PC-9 (cell line): Measurements from ENCODE around the gene INO80. TPM values are rescaled to one million over a fixed set of nuclear protein-coding genes. Genes with fewer than 3 reads are reported as not detected.

ENCODE experiments used
- BruUV-seq: library from RNA; stranded (reverse); fragments of 400-500 nt; replicated peaks from 2 replicates; lab custom pipeline; 2021; lab: Mats Ljungman, UMichigan
- CTCF ChIA-PET: fragments of 300-600 bp; sonication (Branson Sonifier 250); formaldehyde crosslinking; loops from one replicate; lab custom pipeline; 2022; ENCODE audit warnings: antibody characterized with exemption; lab: Charles Lee
- POLR2A ChIA-PET: fragments of 300-600 bp; sonication (Branson Sonifier 250); formaldehyde crosslinking; loops from one replicate; lab custom pipeline; 2022; ENCODE audit warnings: antibody characterized with exemption; ENCODE audit not compliant: unreplicated experiment; lab: Charles Lee
- DNase-seq, 2 experiments: peaks; one replicate each; pipeline versions ENCODE4 v3.0.0 to v3.0.0-alpha.2; 2015 to 2022; ENCODE audit warnings: mixed read lengths in 1 of 2
- H2AFZ ChIP-seq: fragments of 200-600 bp; sonication (generic); 2 replicates; pipeline ENCODE4 v1.8.1; 2017; ENCODE audit warnings: antibody characterized with exemption
- H3F3A ChIP-seq: fragments of 200-600 bp; sonication (generic); 2 replicates; pipeline ENCODE4 v1.8.1; 2017; ENCODE audit warnings: antibody characterized with exemption, mild to moderate bottlenecking, low read depth; ENCODE audit not compliant: insufficient read depth
- H3K27ac ChIP-seq: fragments of 200-600 bp; sonication (generic); 2 replicates; pipeline ENCODE4 v1.6.1; 2016; ENCODE audit warnings: mixed run types
- H3K27me3 ChIP-seq: fragments of 200-600 bp; sonication (generic); 2 replicates; pipeline ENCODE4 v1.6.1; 2016; ENCODE audit warnings: low read depth, mixed run types; ENCODE audit not compliant: insufficient read depth
- H3K36me3 ChIP-seq: fragments of 200-600 bp; sonication (generic); 2 replicates; pipeline ENCODE4 v1.6.1; 2016; ENCODE audit warnings: low read depth, mixed run types
- H3K4me1 ChIP-seq: fragments of 200-600 bp; sonication (generic); replicated peaks from 2 replicates; pipeline ENCODE4 v1.6.1; 2016; ENCODE audit warnings: mixed run types; ENCODE audit not compliant: insufficient read depth
- H3K4me2 ChIP-seq: fragments of 200-600 bp; sonication (generic); 2 replicates; pipeline ENCODE4 v1.6.1; 2017; ENCODE audit warnings: mixed run types
- H3K4me3 ChIP-seq: fragments of 200-600 bp; sonication (generic); 2 replicates; pipeline ENCODE4 v1.6.1; 2016; ENCODE audit warnings: mixed run types
- H3K79me2 ChIP-seq: fragments of 200-600 bp; sonication (generic); 2 replicates; pipeline ENCODE4 v1.6.1; 2017; ENCODE audit warnings: low read depth, mixed run types
- H3K9me2 ChIP-seq: fragments of 200-600 bp; sonication (generic); 2 replicates; pipeline ENCODE4 v1.8.1; 2017; ENCODE audit warnings: mild to moderate bottlenecking; ENCODE audit not compliant: insufficient read depth
- H3K9me3 ChIP-seq: fragments of 200-600 bp; sonication (generic); 2 replicates; pipeline ENCODE4 v1.8.1; 2016; ENCODE audit warnings: low read depth; ENCODE audit not compliant: insufficient read depth
- H4K20me1 ChIP-seq: fragments of 200-600 bp; sonication (generic); 2 replicates; pipeline ENCODE4 v1.8.1; 2017; ENCODE audit not compliant: insufficient read depth
- EZH2 ChIP-seq: fragments of 200-600 bp; sonication (generic); IDR thresholded peaks from 2 replicates; pipeline ENCODE4 v1.8.0; 2017; ENCODE audit warnings: antibody characterized with exemption, low read depth
- intact Hi-C: fragments of 100-400 bp; cut with micrococcal nuclease; formaldehyde crosslinking; loops from one replicate; pipeline ENCODE4 v1.10.0; 2022; ENCODE audit not compliant: unreplicated experiment
- total RNA-seq: library from RNA; stranded (reverse); gene quantifications from 2 replicates; pipeline ENCODE4 v1.2.3, GENCODE V29; 2021
- TF ChIP-seq, protein P1 (sequence below): fragments of 200-600 bp; sonication (generic); conservative IDR thresholded peaks from 2 replicates; pipeline ENCODE4 v1.6.1; 2017; ENCODE audit warnings: mixed run types, antibody characterized with exemption, mild to moderate bottlenecking, moderate library complexity

INO80 gene
- total RNA-seq, 1 experiment from 2014 or later = 18.8 TPM

DNA sequence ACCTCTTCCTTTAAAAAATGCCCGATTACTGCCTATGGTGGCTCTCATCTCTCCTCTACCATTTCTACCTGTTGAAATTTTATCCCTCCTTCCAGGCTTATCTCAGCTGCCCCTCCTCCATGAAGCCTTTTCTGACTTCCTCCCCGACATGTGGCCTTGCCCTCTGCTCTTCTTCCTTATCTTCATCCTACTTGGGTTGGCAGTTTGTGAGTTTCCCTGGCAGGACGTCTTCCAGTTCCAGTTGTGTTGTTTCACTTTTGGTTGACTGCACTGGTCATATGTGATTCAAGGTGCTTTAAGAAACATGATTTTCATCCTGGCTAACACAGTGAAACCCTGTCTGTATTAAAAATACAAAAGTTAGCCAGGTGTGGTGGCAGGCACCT, 182.6 kb downstream of the INO80 start:
- H3K27ac ChIP-seq = no peak overlapping the region
- ChIA-PET CTCF (no interaction called here), POLR2A (no interaction called here)
- no TSS peak for BruUV-seq
- DNase-seq = no peak
- no peaks in the 10 kb centered on the region for H3K79me2 ChIP-seq
- H4K20me1 ChIP-seq = no peaks in the 10 kb centered on the region
- intact Hi-C loops = no loop called here
- no peaks in the 10 kb centered on the region for H3K9me2 ChIP-seq
- no peak overlapping the region for H3K4me3 ChIP-seq
- H3K4me1 ChIP-seq = no peaks in the 10 kb centered on the region
- no peak overlapping the region for H3K4me2 ChIP-seq
- TF ChIP-seq, protein P1, sequence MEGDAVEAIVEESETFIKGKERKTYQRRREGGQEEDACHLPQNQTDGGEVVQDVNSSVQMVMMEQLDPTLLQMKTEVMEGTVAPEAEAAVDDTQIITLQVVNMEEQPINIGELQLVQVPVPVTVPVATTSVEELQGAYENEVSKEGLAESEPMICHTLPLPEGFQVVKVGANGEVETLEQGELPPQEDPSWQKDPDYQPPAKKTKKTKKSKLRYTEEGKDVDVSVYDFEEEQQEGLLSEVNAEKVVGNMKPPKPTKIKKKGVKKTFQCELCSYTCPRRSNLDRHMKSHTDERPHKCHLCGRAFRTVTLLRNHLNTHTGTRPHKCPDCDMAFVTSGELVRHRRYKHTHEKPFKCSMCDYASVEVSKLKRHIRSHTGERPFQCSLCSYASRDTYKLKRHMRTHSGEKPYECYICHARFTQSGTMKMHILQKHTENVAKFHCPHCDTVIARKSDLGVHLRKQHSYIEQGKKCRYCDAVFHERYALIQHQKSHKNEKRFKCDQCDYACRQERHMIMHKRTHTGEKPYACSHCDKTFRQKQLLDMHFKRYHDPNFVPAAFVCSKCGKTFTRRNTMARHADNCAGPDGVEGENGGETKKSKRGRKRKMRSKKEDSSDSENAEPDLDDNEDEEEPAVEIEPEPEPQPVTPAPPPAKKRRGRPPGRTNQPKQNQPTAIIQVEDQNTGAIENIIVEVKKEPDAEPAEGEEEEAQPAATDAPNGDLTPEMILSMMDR = no peak
- no peak for TF ChIP-seq EZH2
- H3K27me3 ChIP-seq = peaks cover 12% of the 10 kb centered on the region
- no peaks in the 10 kb centered on the region for H3K9me3 ChIP-seq
- H2AFZ ChIP-seq = no peak overlapping the region
- H3F3A ChIP-seq = peaks cover 5% of the 10 kb centered on the region; the same call in 1 of the 2 replicates
- H3K36me3 ChIP-seq = no peaks in the 10 kb centered on the region

DNA sequence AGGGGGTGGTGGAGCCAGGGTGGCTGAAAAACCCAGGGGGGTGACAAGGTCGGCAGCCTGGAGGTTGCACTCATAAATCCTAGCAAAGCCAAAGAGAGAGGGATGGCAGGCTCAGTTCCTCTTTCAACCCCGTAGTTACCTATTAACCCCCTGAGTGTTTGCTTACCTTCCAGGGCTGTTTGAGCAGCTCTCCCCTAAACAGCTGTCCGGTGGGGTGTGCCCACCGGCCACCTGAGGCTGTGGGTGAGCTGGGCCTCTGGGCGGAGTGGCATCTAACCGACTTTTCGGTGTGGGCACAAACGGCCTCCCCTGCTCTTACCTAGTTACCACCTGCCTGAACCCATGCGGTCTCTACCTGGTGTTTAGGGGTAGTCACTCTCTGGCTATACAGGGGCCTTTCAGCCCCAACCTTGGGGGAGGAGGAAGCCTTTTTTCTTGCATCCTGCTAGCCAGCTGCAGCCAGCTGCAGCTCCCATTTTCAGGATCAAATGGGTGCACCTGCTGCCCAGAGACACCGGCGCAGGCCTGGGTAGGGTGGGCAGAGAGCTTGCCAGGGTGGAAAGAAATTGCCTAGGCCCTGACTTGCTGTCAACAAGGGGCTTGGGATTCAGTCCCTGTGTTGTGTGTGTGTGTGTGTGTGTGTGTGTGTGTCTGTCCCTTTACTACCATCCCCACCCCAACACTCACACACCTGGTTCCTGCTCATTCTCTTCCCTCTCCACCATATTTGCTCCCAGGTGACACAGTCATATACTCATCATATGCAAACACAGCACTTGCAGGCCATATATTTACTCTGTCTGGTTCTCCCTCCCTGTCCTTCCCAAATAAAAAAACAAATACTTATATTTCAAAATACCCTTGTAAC, 183.2 kb downstream of the INO80 start:
- no peak overlapping the region for H3K27ac ChIP-seq
- CTCF ChIA-PET = no interaction called here

DNA sequence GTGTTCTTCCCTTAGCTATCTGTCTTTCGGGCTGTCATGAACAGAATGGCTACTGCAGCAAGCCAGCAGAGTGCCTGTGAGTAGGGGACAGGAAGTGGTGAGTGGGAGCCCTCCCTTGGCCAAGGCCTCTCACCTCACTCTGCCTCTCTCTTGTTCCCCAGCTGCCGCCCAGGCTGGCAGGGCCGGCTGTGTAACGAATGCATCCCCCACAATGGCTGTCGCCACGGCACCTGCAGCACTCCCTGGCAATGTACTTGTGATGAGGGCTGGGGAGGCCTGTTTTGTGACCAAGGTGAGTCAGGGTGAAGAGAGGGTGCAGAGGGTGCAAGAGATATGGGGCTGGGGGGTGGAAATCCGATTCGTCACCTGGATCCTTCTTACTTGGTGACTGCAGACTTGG, 183.9 kb downstream of the INO80 start:
- Histone ChIP-seq H3K9me2 (no peaks in the 10 kb centered on the region), H3K4me2 (no peak overlapping the region), H3K4me1 (no peaks in the 10 kb centered on the region), H3K9me3 (no peaks in the 10 kb centered on the region), H3K36me3 (no peaks in the 10 kb centered on the region), H2AFZ (no peak overlapping the region), H3K4me3 (no peak overlapping the region), H3F3A (peaks cover 7% of the 10 kb centered on the region; the same call in 1 of the 2 replicates), H3K27ac (no peak overlapping the region), H3K79me2 (no peaks in the 10 kb centered on the region), H4K20me1 (no peaks in the 10 kb centered on the region), H3K27me3 (peaks cover 17% of the 10 kb centered on the region)
- ChIA-PET POLR2A (no interaction called here), CTCF (no interaction called here)
- DNase-seq = no peak
- BruUV-seq = no TSS peak
- no peak for TF ChIP-seq EZH2
- TF ChIP-seq, protein P1 = no peak
- intact Hi-C loops = no loop called here

More for the DNA sequence above, 183.2 kb downstream of the INO80 start:
- POLR2A ChIA-PET = no interaction called here
- no TSS peak for BruUV-seq
- H4K20me1 ChIP-seq = no peaks in the 10 kb centered on the region
- H3K4me3 ChIP-seq = no peak overlapping the region
- no peak for DNase-seq
- no peaks in the 10 kb centered on the region for H3K79me2 ChIP-seq
- intact Hi-C loops = no loop called here
- no peak for TF ChIP-seq EZH2
- TF ChIP-seq, protein P1 = no peak
- peaks cover 6% of the 10 kb centered on the region; the same call in 1 of the 2 replicates for H3F3A ChIP-seq
- H3K9me2 ChIP-seq = no peaks in the 10 kb centered on the region
- H3K36me3 ChIP-seq = no peaks in the 10 kb centered on the region
- no peak overlapping the region for H3K4me2 ChIP-seq
- H3K4me1 ChIP-seq = no peaks in the 10 kb centered on the region
- H3K9me3 ChIP-seq = no peaks in the 10 kb centered on the region
- peaks cover 12% of the 10 kb centered on the region for H3K27me3 ChIP-seq
- no peak overlapping the region for H2AFZ ChIP-seq
